H9 (cell line): ENCODE data around the gene RASSF3. TPM values are rescaled to one million over a fixed set of nuclear protein-coding genes. Genes with fewer than 3 reads are reported as not detected.
A peak's percentile ranks its signal among the peaks of the same experiment; 100 is the strongest.

Source experiments
- DNase-seq: peaks from one replicate; pipeline ENCODE4 v3.0.0-alpha.2; 2017
- H2AFZ ChIP-seq: one replicate; pipeline ENCODE4 v1.6.1; 2013; ENCODE audit warnings: mild to moderate bottlenecking, low read length, control low read depth, moderate library complexity
- H2AK5ac ChIP-seq: 2 replicates; pipeline ENCODE4 v1.6.1; 2013; ENCODE audit warnings: low read length, control low read depth, mixed read lengths; ENCODE audit not compliant: insufficient read length
- H2BK120ac ChIP-seq: one replicate; pipeline ENCODE4 v1.6.1; 2013; ENCODE audit warnings: low read depth, mild to moderate bottlenecking, low read length, control low read depth, inconsistent platforms; ENCODE audit not compliant: poor library complexity, severe bottlenecking
- H2BK12ac ChIP-seq: 2 replicates; pipeline ENCODE4 v1.6.1; 2013; ENCODE audit warnings: low read length, control low read depth, mixed read lengths, low read depth; ENCODE audit not compliant: insufficient read length
- H2BK15ac ChIP-seq: 2 replicates; pipeline ENCODE4 v1.6.1; 2013; ENCODE audit warnings: low read depth, low read length, control low read depth
- H2BK20ac ChIP-seq: one replicate; pipeline ENCODE4 v1.6.1; 2013; ENCODE audit warnings: low read depth, mild to moderate bottlenecking, low read length, control low read depth, inconsistent platforms; ENCODE audit not compliant: poor library complexity, severe bottlenecking
- H2BK5ac ChIP-seq: 2 replicates; pipeline ENCODE4 v1.6.1; 2013; ENCODE audit warnings: low read length, control low read depth, mixed read lengths; ENCODE audit not compliant: insufficient read length
- H3K14ac ChIP-seq: 2 replicates; pipeline ENCODE4 v1.6.1; 2013; ENCODE audit warnings: low read length, control low read depth; ENCODE audit not compliant: insufficient read depth
- H3K18ac ChIP-seq: 2 replicates; pipeline ENCODE4 v1.6.1; 2013; ENCODE audit warnings: low read depth, mild to moderate bottlenecking, mixed read lengths, low read length, control low read depth; ENCODE audit not compliant: insufficient read length
- H3K23ac ChIP-seq: 2 replicates; pipeline ENCODE4 v1.6.1; 2013; ENCODE audit warnings: low read length, control low read depth, mixed read lengths, low read depth; ENCODE audit not compliant: insufficient read length
- H3K23me2 ChIP-seq: 2 replicates; pipeline ENCODE4 v1.6.1; 2013; ENCODE audit warnings: low read depth, mild to moderate bottlenecking, mixed read lengths, low read length, control low read depth; ENCODE audit not compliant: insufficient read length, poor library complexity, severe bottlenecking
- H3K27ac ChIP-seq: 2 replicates; pipeline ENCODE4 v1.5.1; 2013; ENCODE audit warnings: low read length, control low read depth, mixed read lengths, low read depth; ENCODE audit not compliant: insufficient read length
- H3K27me3 ChIP-seq: 2 replicates; pipeline ENCODE4 v1.6.1; 2013; ENCODE audit warnings: low read length, control low read depth, inconsistent platforms; ENCODE audit not compliant: insufficient read depth
- H3K4ac ChIP-seq: 2 replicates; pipeline ENCODE4 v1.6.1; 2013; ENCODE audit warnings: low read depth, mild to moderate bottlenecking, control low read depth, inconsistent platforms, low read length, moderate library complexity
- H3K4me1 ChIP-seq: 2 replicates; pipeline ENCODE4 v1.6.1; 2013; ENCODE audit warnings: low read length, control low read depth, inconsistent platforms; ENCODE audit not compliant: insufficient read depth
- H3K4me2 ChIP-seq: 2 replicates; pipeline ENCODE4 v1.6.1; 2013; ENCODE audit warnings: low read length, control low read depth, mixed read lengths; ENCODE audit not compliant: insufficient read length, insufficient read depth
- H3K56ac ChIP-seq: 2 replicates; pipeline ENCODE4 v1.6.1; 2013; ENCODE audit warnings: low read depth, mild to moderate bottlenecking, mixed read lengths, low read length, control low read depth; ENCODE audit not compliant: insufficient read length
- H3K79me1 ChIP-seq: 2 replicates; pipeline ENCODE4 v1.6.1; 2013; ENCODE audit warnings: low read depth, mild to moderate bottlenecking, moderate library complexity, low read length, control low read depth, inconsistent platforms; ENCODE audit not compliant: insufficient read depth, poor library complexity, severe bottlenecking
- H3K79me2 ChIP-seq: 2 replicates; pipeline ENCODE4 v1.6.1; 2013; ENCODE audit warnings: low read length, control low read depth, inconsistent platforms; ENCODE audit not compliant: insufficient read depth
- H3K9ac ChIP-seq: 2 replicates; pipeline ENCODE4 v1.6.1; 2013; ENCODE audit warnings: low read length, control low read depth, mixed read lengths; ENCODE audit not compliant: insufficient read length; ENCODE audit errors: extremely low read depth
- H3K9me3 ChIP-seq: one replicate; pipeline ENCODE4 v1.6.1; 2013; ENCODE audit warnings: low read depth, low read length, inconsistent platforms; ENCODE audit not compliant: control insufficient read depth
- H3T11ph ChIP-seq: one replicate; pipeline ENCODE4 v1.6.1; 2013; ENCODE audit warnings: mild to moderate bottlenecking, low read length, control low read depth, inconsistent platforms
- H4K20me1 ChIP-seq: one replicate; pipeline ENCODE4 v1.6.1; 2013; ENCODE audit not compliant: control insufficient read depth, insufficient read length, insufficient read depth
- H4K5ac ChIP-seq: 2 replicates; pipeline ENCODE4 v1.6.1; 2013; ENCODE audit warnings: low read depth, mild to moderate bottlenecking, mixed read lengths, low read length, control low read depth; ENCODE audit not compliant: insufficient read length
- H4K8ac ChIP-seq: replicated peaks from 2 replicates; pipeline ENCODE4 v1.6.1; 2013; ENCODE audit warnings: low read length, control low read depth, mixed read lengths, low read depth; ENCODE audit not compliant: insufficient read length
- H4K91ac ChIP-seq: 2 replicates; pipeline ENCODE4 v1.6.1; 2013; ENCODE audit warnings: low read depth, mild to moderate bottlenecking, moderate library complexity, mixed read lengths, low read length, control low read depth; ENCODE audit not compliant: insufficient read length
- H3K27ac Mint-ChIP-seq, 3 experiments: 2 replicates in 2 of 3; 3 replicates in 1 of 3; pipeline ENCODE4 v1.8.0; 2020 to 2021; ENCODE audit warnings: mixed read lengths in 3 of 3, mild to moderate bottlenecking in 1 of 3, moderate library complexity in 1 of 3
- H3K27me3 Mint-ChIP-seq: 2 replicates; pipeline ENCODE4 v1.8.0; 2021; ENCODE audit warnings: low read depth, mild to moderate bottlenecking, moderate library complexity, mixed read lengths
- H3K36me3 Mint-ChIP-seq, 3 experiments: 2 replicates in 2 of 3; 3 replicates in 1 of 3; pipeline ENCODE4 v1.8.0; 2020 to 2021; ENCODE audit warnings: low read depth in 3 of 3, mixed read lengths in 3 of 3; ENCODE audit not compliant: insufficient read depth in 1 of 3
- H3K4me1 Mint-ChIP-seq, 2 experiments: 2 replicates each; pipeline ENCODE4 v1.8.0; 2020; ENCODE audit warnings: mixed read lengths in 2 of 2
- H3K4me3 Mint-ChIP-seq, 2 experiments: 2 replicates in 1 of 2; 3 replicates in 1 of 2; pipeline ENCODE4 v1.8.0; 2020 to 2021; ENCODE audit warnings: mild to moderate bottlenecking in 2 of 2, mixed read lengths in 2 of 2, moderate library complexity in 1 of 2
- H3K9me3 Mint-ChIP-seq, 2 experiments: 2 replicates in 1 of 2; 3 replicates in 1 of 2; pipeline ENCODE4 v1.8.0; 2020; ENCODE audit warnings: mild to moderate bottlenecking in 2 of 2, mixed read lengths in 2 of 2, moderate library complexity in 1 of 2
- CTCF ChIP-seq: fragments of 200-600 bp; sonication (generic); conservative IDR thresholded peaks from 3 replicates; pipeline ENCODE4 v1.8.0; 2021; ENCODE audit warnings: antibody characterized with exemption, mild to moderate bottlenecking
- WGBS: extraction: QIAGEN DNeasy Blood & Tissue Kit; methylation state at CpG from one replicate; pipeline ENCODE4 v1.1.7; 2013; ENCODE audit warnings: missing lambda C conversion rate, low lambda C conversion rate, mixed read lengths; ENCODE audit not compliant: insufficient read length; ENCODE audit errors: extremely low coverage; 5-methylcytosine and 5-hydroxymethylcytosine counted together
- total RNA-seq: library from RNA; stranded (reverse); gene quantifications from 2 replicates; pipeline ENCODE4 v1.2.1, GENCODE V29; 2021

The RASSF3 gene
- total RNA-seq, 1 experiment from 2014 or later, result 45.1 TPM

GRCh38 chr12:64670919-64671639, 60.8 kb downstream of the RASSF3 start:
- H3K27ac Mint-ChIP-seq, result peak overlapping the region in 2 of 3 experiments; percentile 8 to 77; a peak in 3 of 7 replicates
- Histone ChIP-seq H3K79me2 (peaks cover 12% of the 10 kb centered on the region; the same call in 1 of the 2 replicates), H3K23ac (no peak overlapping the region), H3K79me1 (peaks cover 6% of the 10 kb centered on the region), H2BK120ac (no peak overlapping the region), H3K27ac (no peak overlapping the region), H2BK12ac (no peak overlapping the region), H3K23me2 (no peaks in the 10 kb centered on the region), H4K20me1 (no peaks in the 10 kb centered on the region), H3K4ac (no peak overlapping the region), H2BK20ac (no peak overlapping the region), H2AFZ (no peak overlapping the region), H2BK15ac (no peak overlapping the region), H3K56ac (no peak overlapping the region), H3T11ph (no peak overlapping the region), H3K27me3 (no peaks in the 10 kb centered on the region), H4K8ac (no peak overlapping the region), H2BK5ac (no peak overlapping the region), H2AK5ac (no peak overlapping the region), H4K5ac (no peak overlapping the region), H3K14ac (no peak overlapping the region), H3K4me1 (peaks cover 23% of the 10 kb centered on the region), H3K18ac (no peak overlapping the region), H3K9ac (no peak overlapping the region), H3K4me2 (no peak overlapping the region), H4K91ac (no peak overlapping the region), H3K9me3 (no peaks in the 10 kb centered on the region)
- DNase-seq, result no peak
- TF ChIP-seq CTCF, result no peak
- WGBS, result no CpG with 5 or more reads among the region's 8 CpGs
- H3K36me3 Mint-ChIP-seq, result no peaks in the 10 kb centered on the region; a peak in 1 of 7 replicates
- H3K4me3 Mint-ChIP-seq, result no peak overlapping the region
- H3K4me1 Mint-ChIP-seq, result peaks cover 68 to 83% of the 10 kb centered on the region in 2 experiments
- no peaks in the 10 kb centered on the region for H3K9me3 Mint-ChIP-seq
- H3K27me3 Mint-ChIP-seq, result no peaks in the 10 kb centered on the region
